Measurements from ENCODE around the gene HSP90B1.

HSP90B1 gene

GRCh38 chr12:103930034-103930786 is at the start of gene HSP90B1:
HSP90B1 (plus strand) TSS chr12:103930410; CDS start chr12:103930516, 106 bp downstream.
- peaks cover 40% of the 10 kb centered on the region for H3K4me1 ChIP-seq (ENCODE audit: control insufficient read depth, insufficient read depth, low read length)
- no peaks in the 10 kb centered on the region for H3K9me3 ChIP-seq (ENCODE audit: control insufficient read depth, low read length)
- no peaks in the 10 kb centered on the region for H3K27me3 ChIP-seq (replicated peaks; ENCODE audit: control insufficient read depth, insufficient read depth, low read length)
- DNase-seq (ENCODE audit: low read depth), result peak; percentile 100
- peak within 1 kb of the TSS; percentile 85 for H3K4me3 ChIP-seq (ENCODE audit: low read length)
- peaks cover 27% of the 10 kb centered on the region for H3K36me3 ChIP-seq (ENCODE audit: control insufficient read depth, insufficient read depth, low read length, severe bottlenecking)
- peak within 1 kb of the TSS; percentile 94 for H3K9ac ChIP-seq (ENCODE audit: low read length)

DNA sequence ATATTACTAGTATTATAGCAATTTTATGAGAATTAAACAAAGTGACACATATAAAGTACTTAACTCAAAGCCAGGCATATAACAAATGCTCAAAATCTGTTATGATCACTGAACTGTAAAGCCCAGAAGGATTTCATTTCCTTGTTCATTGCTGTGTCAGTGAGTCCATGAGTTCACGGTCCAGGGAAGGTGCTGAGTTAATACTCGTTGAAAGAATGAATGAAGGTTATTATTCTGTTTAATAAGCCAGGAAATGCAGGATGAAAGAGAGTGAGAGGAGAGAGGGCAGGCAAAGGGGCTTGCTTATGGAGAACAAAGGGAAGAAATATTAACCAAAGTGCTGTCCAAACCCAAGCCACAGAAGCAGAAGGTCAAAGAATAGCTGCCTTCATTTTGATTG is 48.9 kb upstream of the HSP90B1 start:
- Histone ChIP-seq H3K27me3 (replicated peaks; ENCODE audit: control insufficient read depth, insufficient read depth, low read length) (no peaks in the 10 kb centered on the region), H3K9ac (ENCODE audit: low read length) (no peak overlapping the region), H3K4me1 (ENCODE audit: control insufficient read depth, insufficient read depth, low read length) (peaks cover 3% of the 10 kb centered on the region), H3K4me3 (ENCODE audit: low read length) (no peak overlapping the region), H3K36me3 (ENCODE audit: control insufficient read depth, insufficient read depth, low read length, severe bottlenecking) (no peaks in the 10 kb centered on the region), H3K9me3 (ENCODE audit: control insufficient read depth, low read length) (no peaks in the 10 kb centered on the region)
- DNase-seq (ENCODE audit: low read depth), result no peak

DNA sequence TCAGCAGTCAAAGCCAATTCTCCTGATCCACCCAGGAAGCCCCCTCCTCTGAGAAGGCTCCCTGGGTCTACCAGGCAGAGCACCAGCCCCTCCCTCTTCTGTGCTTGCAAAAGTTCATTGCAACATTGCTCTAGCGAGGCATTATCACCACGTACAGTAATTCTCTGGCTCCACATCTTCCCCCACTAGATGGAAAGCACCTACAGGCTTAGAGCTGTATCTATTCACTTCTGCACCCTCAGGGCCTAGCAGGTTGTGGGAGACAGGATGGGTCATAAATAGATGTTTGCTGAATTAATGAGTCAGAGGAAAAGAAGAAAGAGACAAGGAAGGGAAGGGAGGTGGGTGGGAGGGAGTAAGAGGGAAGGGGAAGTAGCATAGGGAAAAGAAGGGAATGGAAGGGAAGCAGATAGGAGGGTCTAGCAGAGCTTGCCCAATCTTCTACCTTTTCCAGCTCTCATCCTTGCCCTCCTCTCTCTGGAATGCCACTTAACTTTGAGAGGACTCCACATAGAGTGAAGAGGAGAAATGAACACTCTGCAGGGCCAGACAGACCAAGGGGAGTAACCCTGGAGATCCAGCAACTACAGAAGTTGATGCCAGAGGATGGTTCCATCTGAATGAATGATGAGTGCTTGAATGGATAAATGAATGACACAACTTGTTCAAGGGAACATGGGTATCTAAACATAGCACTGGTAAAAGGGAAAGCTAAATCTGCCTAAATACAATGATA is 47.2 kb upstream of the HSP90B1 start:
- Histone ChIP-seq H3K27me3 (replicated peaks; ENCODE audit: control insufficient read depth, insufficient read depth, low read length) (no peaks in the 10 kb centered on the region), H3K4me3 (ENCODE audit: low read length) (no peak overlapping the region), H3K36me3 (ENCODE audit: control insufficient read depth, insufficient read depth, low read length, severe bottlenecking) (no peaks in the 10 kb centered on the region), H3K9ac (ENCODE audit: low read length) (no peak overlapping the region), H3K4me1 (ENCODE audit: control insufficient read depth, insufficient read depth, low read length) (peaks cover 3% of the 10 kb centered on the region), H3K9me3 (ENCODE audit: control insufficient read depth, low read length) (no peaks in the 10 kb centered on the region)
- no peak for DNase-seq (ENCODE audit: low read depth)

- no peaks in the 10 kb centered on the region for H3K9me3 ChIP-seq (ENCODE audit: control insufficient read depth, low read length)
- peaks cover 3% of the 10 kb centered on the region for H3K4me1 ChIP-seq (ENCODE audit: control insufficient read depth, insufficient read depth, low read length)
- H3K9ac ChIP-seq (ENCODE audit: low read length), result no peak overlapping the region
- H3K27me3 ChIP-seq (replicated peaks; ENCODE audit: control insufficient read depth, insufficient read depth, low read length), result no peaks in the 10 kb centered on the region
- H3K36me3 ChIP-seq (ENCODE audit: control insufficient read depth, insufficient read depth, low read length, severe bottlenecking), result no peaks in the 10 kb centered on the region
- DNase-seq (ENCODE audit: low read depth), result no peak
- no peak overlapping the region for H3K4me3 ChIP-seq (ENCODE audit: low read length)
Observed at GRCh38 chr12:103883908-103884307, 46.3 kb upstream of the HSP90B1 start.

DNA sequence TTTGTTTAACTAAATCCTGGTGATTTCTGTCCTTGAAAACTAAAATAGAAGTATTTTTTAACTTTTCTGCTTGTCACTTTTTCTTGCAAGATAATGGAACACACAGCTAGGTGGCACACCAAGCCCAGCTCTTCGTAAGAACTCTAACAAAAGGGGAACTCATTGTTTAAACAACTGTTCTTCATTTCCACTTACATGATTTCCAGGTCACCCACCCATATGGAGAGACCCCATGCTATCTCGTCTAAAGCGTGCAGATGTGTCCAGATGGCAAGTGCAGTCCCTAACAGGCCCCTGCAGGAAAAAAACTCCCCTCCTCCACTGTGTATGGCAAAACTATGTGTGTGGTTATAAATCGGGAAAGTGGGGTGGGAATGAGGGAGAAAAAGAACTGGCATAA is 45.9 kb upstream of the HSP90B1 start:
- H3K4me3 ChIP-seq (ENCODE audit: low read length), result no peak overlapping the region
- DNase-seq (ENCODE audit: low read depth), result peak; percentile 75
- H3K27me3 ChIP-seq (replicated peaks; ENCODE audit: control insufficient read depth, insufficient read depth, low read length), result no peaks in the 10 kb centered on the region
- no peaks in the 10 kb centered on the region for H3K9me3 ChIP-seq (ENCODE audit: control insufficient read depth, low read length)
- H3K36me3 ChIP-seq (ENCODE audit: control insufficient read depth, insufficient read depth, low read length, severe bottlenecking), result no peaks in the 10 kb centered on the region
- no peak overlapping the region for H3K9ac ChIP-seq (ENCODE audit: low read length)
- peaks cover 3% of the 10 kb centered on the region for H3K4me1 ChIP-seq (ENCODE audit: control insufficient read depth, insufficient read depth, low read length)

- DNase-seq (ENCODE audit: low read depth), result no peak
- no peaks in the 10 kb centered on the region for H3K9me3 ChIP-seq (ENCODE audit: control insufficient read depth, low read length)
- H3K27me3 ChIP-seq (replicated peaks; ENCODE audit: control insufficient read depth, insufficient read depth, low read length), result no peaks in the 10 kb centered on the region
- no peaks in the 10 kb centered on the region for H3K4me1 ChIP-seq (ENCODE audit: control insufficient read depth, insufficient read depth, low read length)
- no peak overlapping the region for H3K9ac ChIP-seq (ENCODE audit: low read length)
- H3K4me3 ChIP-seq (ENCODE audit: low read length), result no peak overlapping the region
- H3K36me3 ChIP-seq (ENCODE audit: control insufficient read depth, insufficient read depth, low read length, severe bottlenecking), result no peaks in the 10 kb centered on the region
Observed at GRCh38 chr12:103886195-103886797, 43.9 kb upstream of the HSP90B1 start.

GRCh38 chr12:103887738-103888137 is 42.5 kb upstream of the HSP90B1 start:
- H3K4me1 ChIP-seq (ENCODE audit: control insufficient read depth, insufficient read depth, low read length), result no peaks in the 10 kb centered on the region
- no peak overlapping the region for H3K9ac ChIP-seq (ENCODE audit: low read length)
- no peak overlapping the region for H3K4me3 ChIP-seq (ENCODE audit: low read length)
- DNase-seq (ENCODE audit: low read depth), result no peak
- no peaks in the 10 kb centered on the region for H3K36me3 ChIP-seq (ENCODE audit: control insufficient read depth, insufficient read depth, low read length, severe bottlenecking)
- no peaks in the 10 kb centered on the region for H3K27me3 ChIP-seq (replicated peaks; ENCODE audit: control insufficient read depth, insufficient read depth, low read length)
- no peaks in the 10 kb centered on the region for H3K9me3 ChIP-seq (ENCODE audit: control insufficient read depth, low read length)

- no peak overlapping the region for H3K4me3 ChIP-seq (ENCODE audit: low read length)
- no peaks in the 10 kb centered on the region for H3K9me3 ChIP-seq (ENCODE audit: control insufficient read depth, low read length)
- no peaks in the 10 kb centered on the region for H3K4me1 ChIP-seq (ENCODE audit: control insufficient read depth, insufficient read depth, low read length)
- no peaks in the 10 kb centered on the region for H3K27me3 ChIP-seq (replicated peaks; ENCODE audit: control insufficient read depth, insufficient read depth, low read length)
- no peak overlapping the region for H3K9ac ChIP-seq (ENCODE audit: low read length)
- no peaks in the 10 kb centered on the region for H3K36me3 ChIP-seq (ENCODE audit: control insufficient read depth, insufficient read depth, low read length, severe bottlenecking)
- DNase-seq (ENCODE audit: low read depth), result no peak
Observed at GRCh38 chr12:103897316-103897715, 32.9 kb upstream of the HSP90B1 start.

DNA sequence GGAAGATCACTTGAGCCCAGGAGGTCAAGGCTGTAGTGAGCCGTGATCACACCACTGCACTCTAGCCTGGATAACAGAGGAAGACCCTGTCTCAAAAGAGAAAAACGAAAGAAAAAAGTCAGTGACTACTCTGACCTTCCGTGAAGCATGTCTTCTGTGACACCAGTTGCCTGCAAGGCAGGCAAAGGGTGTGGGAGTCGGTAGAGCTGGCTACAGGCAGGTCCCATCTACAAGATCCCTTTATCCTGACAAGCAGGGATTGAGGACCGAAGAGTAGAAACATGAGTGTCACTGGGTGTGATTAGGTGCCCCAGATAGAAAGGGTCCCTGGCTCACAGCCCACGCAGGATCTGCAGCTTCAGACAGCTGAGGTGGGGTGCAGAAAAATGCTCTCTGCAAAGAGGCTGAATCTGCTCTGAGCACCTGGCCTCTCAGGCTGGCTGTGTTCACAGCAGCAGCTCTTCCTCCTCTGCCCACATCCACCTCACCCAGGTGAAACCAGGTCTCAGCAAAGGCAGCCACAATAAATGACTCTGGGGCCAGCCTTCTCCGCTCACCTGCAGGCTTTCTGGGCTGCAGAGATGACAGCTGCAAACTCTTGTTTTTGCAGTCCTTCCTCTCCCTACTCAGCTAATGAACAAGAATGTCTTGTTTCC is 28.6 kb upstream of the HSP90B1 start:
- Histone ChIP-seq H3K27me3 (replicated peaks; ENCODE audit: control insufficient read depth, insufficient read depth, low read length) (peaks cover 3% of the 10 kb centered on the region), H3K4me1 (ENCODE audit: control insufficient read depth, insufficient read depth, low read length) (no peaks in the 10 kb centered on the region), H3K4me3 (ENCODE audit: low read length) (no peak overlapping the region), H3K9ac (ENCODE audit: low read length) (no peak overlapping the region), H3K9me3 (ENCODE audit: control insufficient read depth, low read length) (no peaks in the 10 kb centered on the region), H3K36me3 (ENCODE audit: control insufficient read depth, insufficient read depth, low read length, severe bottlenecking) (no peaks in the 10 kb centered on the region)
- DNase-seq (ENCODE audit: low read depth), result no peak

GRCh38 chr12:103903993-103904392 is 26.2 kb upstream of the HSP90B1 start:
- Histone ChIP-seq H3K27me3 (replicated peaks; ENCODE audit: control insufficient read depth, insufficient read depth, low read length) (peaks cover 3% of the 10 kb centered on the region), H3K4me3 (ENCODE audit: low read length) (no peak overlapping the region), H3K9ac (ENCODE audit: low read length) (no peak overlapping the region), H3K4me1 (ENCODE audit: control insufficient read depth, insufficient read depth, low read length) (peaks cover 5% of the 10 kb centered on the region), H3K9me3 (ENCODE audit: control insufficient read depth, low read length) (no peaks in the 10 kb centered on the region), H3K36me3 (ENCODE audit: control insufficient read depth, insufficient read depth, low read length, severe bottlenecking) (no peaks in the 10 kb centered on the region)
- DNase-seq (ENCODE audit: low read depth), result no peak

DNA sequence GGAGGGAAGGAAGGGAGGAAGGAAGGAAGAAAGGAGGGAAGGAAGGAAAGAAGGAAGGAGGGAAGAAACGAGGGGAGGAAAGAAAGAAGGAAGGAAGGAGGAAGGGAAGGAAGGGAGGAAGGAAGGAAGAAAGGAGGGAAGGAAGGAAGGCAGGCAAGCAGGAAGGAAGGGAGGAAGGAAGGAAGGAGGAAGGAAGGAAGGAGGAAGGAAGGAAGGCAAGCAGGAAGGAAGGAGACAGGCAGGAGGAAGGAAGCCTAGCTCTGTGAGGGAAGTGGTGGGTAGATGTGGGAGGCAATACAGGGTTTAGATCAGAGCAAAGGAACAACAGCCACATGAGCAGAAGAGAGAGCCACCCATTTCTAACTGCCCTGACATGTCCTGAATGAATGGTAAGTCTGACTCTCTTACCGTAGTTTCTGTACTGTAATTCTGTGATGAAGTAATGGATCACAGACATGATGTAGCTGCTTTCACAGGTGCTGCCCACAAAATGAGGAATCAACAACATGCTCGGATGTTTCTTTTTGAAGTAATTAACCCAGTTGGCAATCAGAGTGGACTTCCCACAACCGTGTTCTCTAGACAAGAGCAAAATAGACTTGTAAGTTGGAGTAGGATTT is 24.4 kb upstream of the HSP90B1 start:
- Histone ChIP-seq H3K27me3 (replicated peaks; ENCODE audit: control insufficient read depth, insufficient read depth, low read length) (peaks cover 3% of the 10 kb centered on the region), H3K9me3 (ENCODE audit: control insufficient read depth, low read length) (no peaks in the 10 kb centered on the region), H3K9ac (ENCODE audit: low read length) (no peak overlapping the region), H3K4me1 (ENCODE audit: control insufficient read depth, insufficient read depth, low read length) (peaks cover 18% of the 10 kb centered on the region), H3K4me3 (ENCODE audit: low read length) (no peak overlapping the region), H3K36me3 (ENCODE audit: control insufficient read depth, insufficient read depth, low read length, severe bottlenecking) (no peaks in the 10 kb centered on the region)
- no peak for DNase-seq (ENCODE audit: low read depth)
